ENCODE data around the gene MROH2B.

GRCh38 chr5:41004931-41005330 is 66.2 kb downstream of the MROH2B start:
- no peak for TF ChIP-seq CTCF (IDR thresholded peaks at IDR 0.05)
- no peak for TF ChIP-seq POLR2A (IDR thresholded peaks at IDR 0.05)

Measured in sigmoid colon (tissue), 3 donors.